ENCODE results near the gene HEATR3. TPM values are rescaled to one million over a fixed set of nuclear protein-coding genes. Genes with fewer than 3 reads are reported as not detected.

HEATR3 gene
- total and polyA plus RNA-seq, 2 of the 13 experiments (the other 11 are each of a cell fraction or from before 2014, with no cell fraction given): 22.4 to 52.4 TPM

- no peak for TF ChIP-seq ZNF841 (CRISPR knock-in tag; IDR thresholded peaks at IDR 0.05; ENCODE audit: borderline replicate concordance)
- TF ChIP-seq ZNF761 (CRISPR knock-in tag; conservative IDR thresholded peaks at IDR 0.05): no peak
- TF ChIP-seq ZNF547 (CRISPR knock-in tag; IDR thresholded peaks at IDR 0.05): peak; percentile 92
- no peak for TF ChIP-seq ZNF296 (CRISPR knock-in tag; conservative IDR thresholded peaks at IDR 0.05)
- no peak for TF ChIP-seq SATB2 (CRISPR knock-in tag; IDR thresholded peaks at IDR 0.05)
- TF ChIP-seq DNMT1 (CRISPR knock-in tag; IDR thresholded peaks at IDR 0.05): peak; percentile 99
- peak; percentile 80; the same call in 1 of the 2 replicates for TF ChIP-seq HMGXB3 (CRISPR knock-in tag; IDR thresholded peaks at IDR 0.05; ENCODE audit: borderline replicate concordance)
- peak; percentile 98 for TF ChIP-seq KDM5B (CRISPR knock-in tag; IDR thresholded peaks at IDR 0.05; ENCODE audit: borderline replicate concordance)
- no peak for TF ChIP-seq NFIC (IDR thresholded peaks at IDR 0.05; ENCODE audit: low read length)
- TF ChIP-seq TCF7L2 (IDR thresholded peaks at IDR 0.05; ENCODE audit: low read depth, low read length): no peak
- peak; percentile 86; the same call in 1 of the 2 replicates for TF ChIP-seq BCL3 (CRISPR knock-in tag; IDR thresholded peaks at IDR 0.05)
- no peak for TF ChIP-seq ZBTB10 (CRISPR knock-in tag; IDR thresholded peaks at IDR 0.05; ENCODE audit: borderline replicate concordance)
- TF ChIP-seq NR0B2 (CRISPR knock-in tag; IDR thresholded peaks at IDR 0.05): peak; percentile 91
- peak; percentile 83; the same call in 1 of the 2 replicates for TF ChIP-seq ZNF235 (CRISPR knock-in tag; IDR thresholded peaks at IDR 0.05; ENCODE audit: borderline replicate concordance)
- TF ChIP-seq NR3C1 (CRISPR knock-in tag; IDR thresholded peaks at IDR 0.05): no peak
- peak; percentile 79 for TF ChIP-seq ZNF441 (CRISPR knock-in tag; IDR thresholded peaks at IDR 0.05; ENCODE audit: borderline replicate concordance)
- TF ChIP-seq CHCHD3 (CRISPR knock-in tag; IDR thresholded peaks at IDR 0.05): peak; percentile 97
- peak; percentile 94 for TF ChIP-seq DMAP1 (CRISPR knock-in tag; IDR thresholded peaks at IDR 0.05)
- TF ChIP-seq CEBPG (CRISPR knock-in tag; IDR thresholded peaks at IDR 0.05): no peak; the same call in 1 of the 2 replicates
Measured at GRCh38 chr16:50152807-50153595, 87.2 kb downstream of the HEATR3 start, which contains the start of gene TENT4B (continued).

Measured in HepG2 (cell line).